HEK293 (cell line): ENCODE data around the gene UCK1.

Source experiments
- CTCF ChIP-seq: fragments of 450-650 bp; formaldehyde crosslinking; IDR thresholded peaks from 2 replicates; pipeline ENCODE4 v1.5.1; 2016; ENCODE audit warnings: missing biosample characterization, missing genetic modification characterization
- HOXD13 ChIP-seq: sonication (generic); formaldehyde crosslinking; IDR thresholded peaks from 2 replicates; pipeline ENCODE4 v1.8.0; 2022; ENCODE audit warnings: missing genetic modification reagents, borderline replicate concordance
- ZBTB21 ChIP-seq: fragments of 450-650 bp; formaldehyde crosslinking; IDR thresholded peaks from 2 replicates; pipeline ENCODE4 v1.5.1; 2017; ENCODE audit warnings: missing biosample characterization, missing genetic modification characterization
- ZNF707 ChIP-seq: fragments of 450-650 bp; formaldehyde crosslinking; IDR thresholded peaks from 2 replicates; pipeline ENCODE4 v1.5.1; 2016; ENCODE audit warnings: missing biosample characterization, missing genetic modification characterization
- TF ChIP-seq, protein P1 (sequence below): fragments of 450-650 bp; formaldehyde crosslinking; IDR thresholded peaks from 2 replicates; pipeline ENCODE4 v1.5.1; 2016; ENCODE audit warnings: missing biosample characterization, missing genetic modification characterization, low read depth
- TF ChIP-seq, protein P2 (sequence below): fragments of 450-650 bp; formaldehyde crosslinking; IDR thresholded peaks from 2 replicates; pipeline ENCODE4 v1.5.1; 2016; ENCODE audit warnings: missing biosample characterization, missing genetic modification characterization

DNA sequence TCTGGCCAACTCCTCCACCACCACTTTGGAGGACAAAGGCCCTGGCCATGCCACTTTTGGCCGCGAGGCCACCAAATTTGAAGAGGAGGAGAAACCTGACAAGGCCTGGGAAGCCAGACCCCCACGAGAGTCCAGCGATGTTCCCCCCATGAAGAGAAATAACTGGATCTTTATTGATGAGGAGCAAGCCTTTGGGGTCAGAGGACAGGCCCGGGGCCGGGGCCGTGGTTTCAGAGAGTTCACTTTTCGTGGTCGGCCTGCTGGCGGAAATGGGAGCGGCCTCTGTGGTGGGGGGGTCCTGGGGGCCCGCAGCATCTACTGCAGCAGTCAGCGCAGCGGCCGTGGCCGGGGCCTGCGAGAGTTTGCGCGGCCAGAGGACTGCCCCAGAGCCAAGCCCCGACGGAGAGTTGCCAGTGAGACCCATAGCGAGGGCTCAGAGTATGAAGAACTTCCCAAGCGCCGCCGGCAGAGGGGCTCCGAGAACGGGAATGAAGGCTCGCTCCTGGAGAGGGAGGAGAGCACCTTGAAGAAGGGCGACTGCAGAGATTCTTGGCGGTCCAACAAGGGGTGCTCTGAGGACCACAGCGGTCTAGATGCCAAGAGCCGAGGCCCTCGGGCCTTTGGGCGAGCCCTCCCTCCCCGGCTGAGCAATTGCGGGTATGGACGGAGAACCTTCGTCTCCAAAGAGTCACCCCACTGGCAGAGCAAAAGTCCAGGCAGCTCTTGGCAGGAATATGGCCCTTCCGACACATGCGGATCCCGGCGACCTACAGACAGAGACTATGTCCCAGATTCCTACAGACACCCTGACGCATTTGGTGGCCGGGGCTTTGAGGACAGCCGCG is 55.7 kb downstream of the UCK1 start:
- TF ChIP-seq, protein P1, sequence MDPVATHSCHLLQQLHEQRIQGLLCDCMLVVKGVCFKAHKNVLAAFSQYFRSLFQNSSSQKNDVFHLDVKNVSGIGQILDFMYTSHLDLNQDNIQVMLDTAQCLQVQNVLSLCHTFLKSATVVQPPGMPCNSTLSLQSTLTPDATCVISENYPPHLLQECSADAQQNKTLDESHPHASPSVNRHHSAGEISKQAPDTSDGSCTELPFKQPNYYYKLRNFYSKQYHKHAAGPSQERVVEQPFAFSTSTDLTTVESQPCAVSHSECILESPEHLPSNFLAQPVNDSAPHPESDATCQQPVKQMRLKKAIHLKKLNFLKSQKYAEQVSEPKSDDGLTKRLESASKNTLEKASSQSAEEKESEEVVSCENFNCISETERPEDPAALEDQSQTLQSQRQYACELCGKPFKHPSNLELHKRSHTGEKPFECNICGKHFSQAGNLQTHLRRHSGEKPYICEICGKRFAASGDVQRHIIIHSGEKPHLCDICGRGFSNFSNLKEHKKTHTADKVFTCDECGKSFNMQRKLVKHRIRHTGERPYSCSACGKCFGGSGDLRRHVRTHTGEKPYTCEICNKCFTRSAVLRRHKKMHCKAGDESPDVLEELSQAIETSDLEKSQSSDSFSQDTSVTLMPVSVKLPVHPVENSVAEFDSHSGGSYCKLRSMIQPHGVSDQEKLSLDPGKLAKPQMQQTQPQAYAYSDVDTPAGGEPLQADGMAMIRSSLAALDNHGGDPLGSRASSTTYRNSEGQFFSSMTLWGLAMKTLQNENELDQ: no peak
- TF ChIP-seq ZBTB21 (no peak), HOXD13 (CRISPR knock-in tag) (no peak), CTCF (tag by site-specific recombination) (no peak), ZNF707 (no peak)
- TF ChIP-seq, protein P2, sequence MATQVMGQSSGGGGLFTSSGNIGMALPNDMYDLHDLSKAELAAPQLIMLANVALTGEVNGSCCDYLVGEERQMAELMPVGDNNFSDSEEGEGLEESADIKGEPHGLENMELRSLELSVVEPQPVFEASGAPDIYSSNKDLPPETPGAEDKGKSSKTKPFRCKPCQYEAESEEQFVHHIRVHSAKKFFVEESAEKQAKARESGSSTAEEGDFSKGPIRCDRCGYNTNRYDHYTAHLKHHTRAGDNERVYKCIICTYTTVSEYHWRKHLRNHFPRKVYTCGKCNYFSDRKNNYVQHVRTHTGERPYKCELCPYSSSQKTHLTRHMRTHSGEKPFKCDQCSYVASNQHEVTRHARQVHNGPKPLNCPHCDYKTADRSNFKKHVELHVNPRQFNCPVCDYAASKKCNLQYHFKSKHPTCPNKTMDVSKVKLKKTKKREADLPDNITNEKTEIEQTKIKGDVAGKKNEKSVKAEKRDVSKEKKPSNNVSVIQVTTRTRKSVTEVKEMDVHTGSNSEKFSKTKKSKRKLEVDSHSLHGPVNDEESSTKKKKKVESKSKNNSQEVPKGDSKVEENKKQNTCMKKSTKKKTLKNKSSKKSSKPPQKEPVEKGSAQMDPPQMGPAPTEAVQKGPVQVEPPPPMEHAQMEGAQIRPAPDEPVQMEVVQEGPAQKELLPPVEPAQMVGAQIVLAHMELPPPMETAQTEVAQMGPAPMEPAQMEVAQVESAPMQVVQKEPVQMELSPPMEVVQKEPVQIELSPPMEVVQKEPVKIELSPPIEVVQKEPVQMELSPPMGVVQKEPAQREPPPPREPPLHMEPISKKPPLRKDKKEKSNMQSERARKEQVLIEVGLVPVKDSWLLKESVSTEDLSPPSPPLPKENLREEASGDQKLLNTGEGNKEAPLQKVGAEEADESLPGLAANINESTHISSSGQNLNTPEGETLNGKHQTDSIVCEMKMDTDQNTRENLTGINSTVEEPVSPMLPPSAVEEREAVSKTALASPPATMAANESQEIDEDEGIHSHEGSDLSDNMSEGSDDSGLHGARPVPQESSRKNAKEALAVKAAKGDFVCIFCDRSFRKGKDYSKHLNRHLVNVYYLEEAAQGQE (tag by site-specific recombination): no peak
